GM19193 (cell line): ENCODE results near the gene PLCXD1.

ENCODE experiments used
- POLR2A ChIP-seq: IDR thresholded peaks from 4 replicates; pipeline ENCODE4 v1.6.1; 2011; ENCODE audit not compliant: insufficient read depth, insufficient read length; ENCODE audit errors: extremely low read depth

Gene PLCXD1

GRCh38 chrX:290476-291166 is 9.4 kb downstream of the PLCXD1 start:
- no peak for TF ChIP-seq POLR2A

GRCh38 chrX:291411-291901 is 10.3 kb downstream of the PLCXD1 start:
- no peak for TF ChIP-seq POLR2A

GRCh38 chrX:292900-293897 is 12.0 kb downstream of the PLCXD1 start:
- no peak for TF ChIP-seq POLR2A

- TF ChIP-seq POLR2A, result no peak
These were observed 14.0 kb downstream of the PLCXD1 start for GRCh38 chrX:295136-295535.

GRCh38 chrX:298993-299392 is 17.8 kb downstream of the PLCXD1 start:
- TF ChIP-seq POLR2A, result no peak

GRCh38 chrX:300334-300733 is 19.2 kb downstream of the PLCXD1 start:
- no peak for TF ChIP-seq POLR2A

- TF ChIP-seq POLR2A, result no peak
These were observed 21.8 kb downstream of the PLCXD1 start for GRCh38 chrX:302975-303374.

GRCh38 chrX:307261-308111 is 26.3 kb downstream of the PLCXD1 start:
- TF ChIP-seq POLR2A, result no peak

- TF ChIP-seq POLR2A, result no peak
These were observed 27.8 kb downstream of the PLCXD1 start for GRCh38 chrX:308821-309520.

GRCh38 chrX:310621-311155 is 29.5 kb downstream of the PLCXD1 start:
- TF ChIP-seq POLR2A, result no peak

- TF ChIP-seq POLR2A, result peak; percentile 13
These were observed 30.3 kb downstream of the PLCXD1 start for GRCh38 chrX:311156-312129.

GRCh38 chrX:312621-313331 is 31.6 kb downstream of the PLCXD1 start:
- TF ChIP-seq POLR2A, result no peak
